Measurements from ENCODE around the gene RASGEF1C. TPM values are rescaled to one million over a fixed set of nuclear protein-coding genes. Genes with fewer than 3 reads are reported as not detected.

RASGEF1C gene
- total RNA-seq, 1 donor from 2014 or later = not detected

DNA sequence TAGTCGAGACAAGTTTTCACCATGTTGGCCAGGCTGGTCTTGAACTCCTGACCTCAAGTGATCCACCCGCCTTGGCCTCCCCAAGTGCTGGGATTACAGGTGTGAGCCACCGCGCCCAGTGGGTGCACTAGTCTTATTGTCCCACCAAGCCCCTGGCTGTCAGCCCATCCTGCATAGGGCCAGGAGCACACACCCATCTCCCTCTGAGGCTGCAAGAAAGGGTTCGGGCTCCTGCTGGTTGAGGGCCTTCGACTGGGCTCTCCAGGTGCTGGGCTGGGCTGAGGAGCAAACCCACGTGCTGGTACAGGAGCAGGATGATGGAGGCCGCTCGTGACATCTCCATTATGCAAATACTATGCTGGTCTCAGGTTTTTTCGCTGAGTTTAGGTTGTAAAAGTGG lies 112.4 kb downstream of the RASGEF1C start:
- DNase-seq (ENCODE audit: low spot score) = peak; percentile 83

DNA sequence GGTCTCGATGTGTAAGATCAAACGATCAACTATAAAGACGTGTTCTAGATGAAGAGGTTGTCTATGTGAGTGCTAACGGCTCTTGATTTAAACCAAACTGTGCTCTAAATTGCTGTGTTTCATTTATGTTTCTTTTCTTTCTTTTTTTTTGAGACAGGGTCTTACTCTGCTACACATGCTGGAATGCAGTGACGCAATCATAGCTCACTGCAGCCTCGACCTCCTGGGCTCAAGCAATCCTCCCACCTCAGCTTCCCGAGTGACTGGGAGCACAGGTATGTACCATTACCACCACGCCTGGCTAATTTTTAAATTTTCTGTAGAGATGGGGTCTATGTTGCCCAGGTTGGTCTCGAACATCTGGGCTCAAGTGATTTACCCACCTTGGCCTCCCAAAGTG lies 113.5 kb downstream of the RASGEF1C start:
- TF ChIP-seq, protein P1, sequence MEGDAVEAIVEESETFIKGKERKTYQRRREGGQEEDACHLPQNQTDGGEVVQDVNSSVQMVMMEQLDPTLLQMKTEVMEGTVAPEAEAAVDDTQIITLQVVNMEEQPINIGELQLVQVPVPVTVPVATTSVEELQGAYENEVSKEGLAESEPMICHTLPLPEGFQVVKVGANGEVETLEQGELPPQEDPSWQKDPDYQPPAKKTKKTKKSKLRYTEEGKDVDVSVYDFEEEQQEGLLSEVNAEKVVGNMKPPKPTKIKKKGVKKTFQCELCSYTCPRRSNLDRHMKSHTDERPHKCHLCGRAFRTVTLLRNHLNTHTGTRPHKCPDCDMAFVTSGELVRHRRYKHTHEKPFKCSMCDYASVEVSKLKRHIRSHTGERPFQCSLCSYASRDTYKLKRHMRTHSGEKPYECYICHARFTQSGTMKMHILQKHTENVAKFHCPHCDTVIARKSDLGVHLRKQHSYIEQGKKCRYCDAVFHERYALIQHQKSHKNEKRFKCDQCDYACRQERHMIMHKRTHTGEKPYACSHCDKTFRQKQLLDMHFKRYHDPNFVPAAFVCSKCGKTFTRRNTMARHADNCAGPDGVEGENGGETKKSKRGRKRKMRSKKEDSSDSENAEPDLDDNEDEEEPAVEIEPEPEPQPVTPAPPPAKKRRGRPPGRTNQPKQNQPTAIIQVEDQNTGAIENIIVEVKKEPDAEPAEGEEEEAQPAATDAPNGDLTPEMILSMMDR (IDR thresholded peaks at IDR 0.05) = no peak
- no peak overlapping the region for H3K4me3 Mint-ChIP-seq (ENCODE audit: unreplicated experiment)
- H3K27me3 Mint-ChIP-seq (ENCODE audit: low read depth) = no peaks in the 10 kb centered on the region
- peaks cover 4% of the 10 kb centered on the region for H3K4me1 Mint-ChIP-seq (ENCODE audit: low read depth)
- H3K9me3 Mint-ChIP-seq (ENCODE audit: low read depth) = no peaks in the 10 kb centered on the region
- H3K27ac Mint-ChIP-seq (ENCODE audit: unreplicated experiment) = no peak overlapping the region
- no peak for DNase-seq (ENCODE audit: low spot score)
- no peaks in the 10 kb centered on the region for H3K36me3 Mint-ChIP-seq (ENCODE audit: low read depth)

More for the DNA sequence above, 112.4 kb downstream of the RASGEF1C start:
- Mint-ChIP-seq H3K36me3 (ENCODE audit: low read depth) (no peaks in the 10 kb centered on the region), H3K4me1 (ENCODE audit: low read depth) (no peaks in the 10 kb centered on the region), H3K27ac (ENCODE audit: unreplicated experiment) (no peak overlapping the region), H3K4me3 (ENCODE audit: unreplicated experiment) (no peak overlapping the region), H3K27me3 (ENCODE audit: low read depth) (no peaks in the 10 kb centered on the region), H3K9me3 (ENCODE audit: low read depth) (no peaks in the 10 kb centered on the region)
- TF ChIP-seq, protein P1 (IDR thresholded peaks at IDR 0.05) = no peak

DNA sequence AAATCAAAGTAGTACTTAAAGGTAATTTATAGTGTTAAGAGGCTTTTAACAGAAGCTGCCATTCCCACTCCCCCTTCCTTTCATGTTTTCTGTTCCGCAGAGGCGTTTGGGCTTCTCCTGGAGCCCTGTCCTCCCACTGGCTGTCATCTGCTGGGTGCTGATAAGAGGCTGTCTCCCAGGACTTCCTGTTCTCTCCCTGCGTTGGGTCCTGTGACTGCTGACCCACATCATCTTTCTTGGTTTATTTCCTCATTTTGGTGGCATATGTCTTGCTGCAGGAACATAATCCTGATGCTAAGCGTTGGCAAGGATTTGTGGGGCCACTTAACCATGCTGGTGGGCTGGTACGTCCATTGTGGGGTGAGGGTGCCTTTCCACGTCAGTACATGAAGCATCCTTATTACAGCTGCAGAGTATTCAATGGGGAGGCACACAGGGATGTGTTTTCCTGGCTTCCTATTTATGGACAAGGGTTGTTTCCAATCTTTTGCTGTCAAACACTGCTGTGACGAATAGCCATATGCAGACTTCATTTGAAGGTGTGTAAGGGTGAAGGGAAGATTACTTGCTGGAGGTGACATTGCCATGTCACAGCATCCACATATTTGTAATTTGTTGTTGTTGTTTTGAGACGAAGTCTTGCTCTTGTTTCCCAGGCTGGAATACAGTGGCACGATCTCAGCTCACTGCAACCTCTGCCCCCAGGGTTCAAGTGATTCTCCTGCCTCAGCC lies 115.2 kb downstream of the RASGEF1C start:
- Mint-ChIP-seq H3K4me1 (ENCODE audit: low read depth) (peaks cover 9% of the 10 kb centered on the region), H3K4me3 (ENCODE audit: unreplicated experiment) (no peak overlapping the region), H3K36me3 (ENCODE audit: low read depth) (no peaks in the 10 kb centered on the region), H3K27ac (ENCODE audit: unreplicated experiment) (no peak overlapping the region), H3K27me3 (ENCODE audit: low read depth) (no peaks in the 10 kb centered on the region), H3K9me3 (ENCODE audit: low read depth) (no peaks in the 10 kb centered on the region)
- DNase-seq (ENCODE audit: low spot score) = no peak
- TF ChIP-seq, protein P1 (IDR thresholded peaks at IDR 0.05) = no peak

DNA sequence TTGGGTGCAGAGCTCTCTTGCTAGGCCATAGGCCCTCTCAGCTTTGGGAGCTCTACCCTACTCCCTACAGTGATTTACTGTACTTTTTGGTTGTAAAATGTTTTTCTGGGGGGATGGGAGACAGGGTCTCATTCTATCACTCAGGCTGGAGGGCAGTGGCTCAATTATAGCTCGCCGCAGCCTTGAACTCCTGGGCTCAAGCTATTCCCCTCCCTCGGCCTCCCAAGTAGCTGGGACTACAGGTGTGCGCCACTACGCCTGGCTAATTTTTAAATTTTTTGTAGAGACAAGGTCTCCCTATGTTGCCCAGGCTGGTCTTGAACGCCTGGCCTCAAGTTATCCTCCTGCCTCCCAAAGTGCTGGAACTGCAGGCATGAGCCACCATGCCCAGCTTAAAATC lies 115.8 kb downstream of the RASGEF1C start:
- DNase-seq (ENCODE audit: low spot score) = peak; percentile 13
- no peaks in the 10 kb centered on the region for H3K9me3 Mint-ChIP-seq (ENCODE audit: low read depth)
- H3K4me3 Mint-ChIP-seq (ENCODE audit: unreplicated experiment) = no peak overlapping the region
- H3K4me1 Mint-ChIP-seq (ENCODE audit: low read depth) = peaks cover 9% of the 10 kb centered on the region
- no peaks in the 10 kb centered on the region for H3K36me3 Mint-ChIP-seq (ENCODE audit: low read depth)
- H3K27me3 Mint-ChIP-seq (ENCODE audit: low read depth) = no peaks in the 10 kb centered on the region
- no peak overlapping the region for H3K27ac Mint-ChIP-seq (ENCODE audit: unreplicated experiment)
- TF ChIP-seq, protein P1 (IDR thresholded peaks at IDR 0.05) = no peak

DNA sequence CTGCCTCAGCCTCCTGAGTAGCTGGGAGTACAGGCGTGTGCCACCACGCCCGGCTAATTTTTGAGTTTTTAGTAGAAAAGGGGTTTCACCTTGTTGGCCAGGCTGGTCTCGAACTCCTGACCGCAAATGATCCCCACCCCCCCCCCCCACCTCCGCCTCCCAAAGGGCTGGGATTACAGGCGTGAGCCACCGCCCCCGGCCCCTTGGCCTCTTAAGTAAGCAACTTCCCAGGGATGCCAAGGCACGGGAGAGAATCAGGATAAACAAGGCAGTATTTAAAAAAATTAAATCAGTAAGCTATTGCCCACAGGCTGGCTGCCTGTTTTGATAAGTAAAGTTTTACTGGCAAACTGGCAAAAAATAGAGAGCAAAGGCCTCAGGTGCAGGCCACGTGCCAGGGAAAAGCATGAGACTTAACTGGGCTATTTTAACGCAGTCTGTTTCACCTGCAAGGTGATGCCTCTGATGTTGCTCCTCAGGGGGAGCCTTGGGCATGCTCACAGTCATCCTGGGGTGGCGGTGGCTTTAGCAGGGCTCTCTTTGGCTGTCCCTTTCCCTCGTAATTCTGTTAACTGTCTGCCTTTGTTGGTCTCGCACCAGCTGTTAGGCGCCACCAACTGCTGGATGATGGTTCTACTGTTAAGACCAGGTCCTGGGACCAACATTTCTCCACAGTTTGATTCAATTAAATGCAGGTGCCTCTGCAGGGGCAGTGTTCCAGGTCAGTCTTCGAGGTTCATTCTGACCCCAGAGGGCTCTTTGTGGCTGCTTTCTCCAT lies 118.1 kb downstream of the RASGEF1C start:
- peak; percentile 39 for DNase-seq (ENCODE audit: low spot score)
- H3K4me1 Mint-ChIP-seq (ENCODE audit: low read depth) = peaks cover 9% of the 10 kb centered on the region
- no peaks in the 10 kb centered on the region for H3K27me3 Mint-ChIP-seq (ENCODE audit: low read depth)
- TF ChIP-seq, protein P1 (IDR thresholded peaks at IDR 0.05) = peak; percentile 47
- H3K36me3 Mint-ChIP-seq (ENCODE audit: low read depth) = no peaks in the 10 kb centered on the region
- peak overlapping the region; percentile 87 for H3K4me3 Mint-ChIP-seq (ENCODE audit: unreplicated experiment)
- no peak overlapping the region for H3K27ac Mint-ChIP-seq (ENCODE audit: unreplicated experiment)
- H3K9me3 Mint-ChIP-seq (ENCODE audit: low read depth) = no peaks in the 10 kb centered on the region
